ENCODE data around the gene BRD9.
"Not testable (repeated sequence)": the region's sequence is repeated elsewhere in the genome, so short reads cannot be mapped to it uniquely, and the experiment has no call there.

Gene BRD9

GRCh38 chr5:858726-859125 lies 33.9 kb downstream of the BRD9 start:
- DNase-seq (no peak), ATAC-seq (no peak)

DNA sequence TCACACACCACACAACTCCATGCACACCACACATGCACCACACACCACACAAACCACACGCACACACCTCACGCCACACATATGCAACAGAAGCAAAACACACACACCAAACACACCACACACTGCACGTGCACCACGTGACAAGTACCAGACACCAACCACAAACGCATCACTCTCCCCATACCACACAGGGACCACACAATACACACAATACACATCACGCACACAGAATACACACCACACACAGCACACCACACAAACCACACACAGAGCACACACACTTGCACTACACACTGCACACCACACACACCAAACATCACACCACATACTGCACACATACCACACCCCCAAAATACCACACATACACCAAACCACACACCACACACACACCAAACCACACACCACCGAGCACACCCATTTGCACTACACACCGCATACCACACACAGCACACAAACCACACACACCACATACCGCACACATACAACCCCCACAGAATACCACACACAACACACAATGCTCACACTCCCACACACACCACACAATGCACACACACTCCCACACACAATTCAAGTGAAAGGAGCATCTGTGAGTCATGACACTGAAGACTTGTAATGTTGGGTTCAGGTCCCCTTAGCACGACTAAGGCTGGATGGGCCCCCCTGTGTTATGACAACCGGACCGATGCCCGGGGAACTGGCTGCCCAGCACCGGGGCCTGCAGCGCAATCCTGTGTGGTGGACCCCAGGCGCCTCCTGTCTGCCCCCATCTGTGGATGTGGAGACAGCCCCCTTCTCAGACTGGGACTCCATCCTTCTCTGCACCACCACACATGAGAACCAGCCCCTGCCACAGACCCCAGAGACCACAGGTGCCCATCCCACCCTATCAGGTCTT lies 35.8 kb downstream of the BRD9 start:
- ATAC-seq (peak; percentile 16), DNase-seq (no peak)

DNA sequence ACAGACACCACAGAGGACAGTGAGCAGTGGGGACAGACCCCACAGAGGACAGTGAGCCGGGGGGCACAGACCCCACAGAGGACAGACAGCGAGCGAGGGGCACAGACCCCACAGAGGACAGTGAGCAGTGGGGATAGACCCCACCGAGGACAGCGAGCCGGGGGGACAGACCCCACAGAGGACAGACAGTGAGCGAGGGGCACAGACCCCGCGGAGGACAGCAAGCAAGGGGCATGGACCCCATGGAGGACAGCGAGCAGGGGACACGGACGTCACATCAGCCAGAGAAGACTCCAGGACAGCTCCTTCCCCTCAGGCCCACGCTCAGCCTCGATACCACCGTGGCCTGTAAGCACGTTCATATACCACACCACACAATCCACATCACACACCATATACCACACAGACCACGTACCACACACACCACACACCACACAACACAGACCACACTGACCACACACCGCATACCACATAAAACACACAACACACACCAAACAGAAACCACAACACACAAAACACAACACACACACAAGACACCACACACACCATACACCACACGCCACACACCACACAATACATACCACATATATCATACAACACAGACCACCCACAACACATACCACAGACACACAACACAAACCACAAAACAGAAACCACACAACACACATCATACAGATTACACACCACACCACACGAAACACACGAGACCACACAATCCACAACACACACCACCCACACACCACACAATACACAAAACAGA lies 36.6 kb downstream of the BRD9 start:
- ATAC-seq (no peak), DNase-seq (no peak)

DNA sequence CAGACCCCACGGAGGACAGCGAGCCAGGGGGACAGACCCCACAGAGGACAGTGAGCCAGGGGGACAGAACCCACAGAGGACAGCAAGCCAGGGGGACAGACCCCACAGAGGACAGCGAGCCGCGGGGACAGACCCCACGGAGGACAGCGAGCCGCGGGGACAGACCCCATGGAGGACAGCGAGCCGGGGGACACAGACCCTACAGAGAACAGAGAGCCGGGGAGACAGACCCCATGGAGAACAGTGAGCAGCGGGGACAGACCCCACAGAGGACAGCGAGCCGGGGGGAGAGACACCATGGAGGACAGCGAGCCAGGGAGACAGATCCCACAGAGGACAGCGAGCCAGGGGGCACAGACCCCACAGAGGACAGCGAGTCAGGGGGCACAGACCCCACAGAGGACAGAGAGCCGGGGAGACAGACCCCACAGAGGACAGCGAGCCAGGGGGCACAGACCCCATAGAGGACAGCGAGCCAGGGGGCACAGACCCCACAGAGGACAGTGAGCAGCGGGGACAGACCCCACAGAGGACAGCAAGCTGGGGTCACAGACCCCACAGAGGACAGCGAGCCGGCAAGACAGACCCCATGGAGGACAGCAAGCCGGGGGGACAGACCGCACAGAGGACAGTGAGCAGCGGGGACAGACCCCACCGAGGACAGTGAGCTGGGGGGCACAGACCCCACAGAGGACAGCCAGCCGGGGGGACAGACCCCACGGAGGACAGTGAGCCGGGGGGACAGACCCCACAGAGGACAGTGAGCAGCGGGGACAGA lies 37.4 kb downstream of the BRD9 start:
- DNase-seq (no peak), ATAC-seq (no peak)

GRCh38 chr5:854217-854616 lies 38.4 kb downstream of the BRD9 start:
- no peak for DNase-seq
- ATAC-seq = no peak

- not testable (repeated sequence) for ATAC-seq, DNase-seq
These were observed 39.0 kb downstream of the BRD9 start for GRCh38 chr5:853416-854090.

DNA sequence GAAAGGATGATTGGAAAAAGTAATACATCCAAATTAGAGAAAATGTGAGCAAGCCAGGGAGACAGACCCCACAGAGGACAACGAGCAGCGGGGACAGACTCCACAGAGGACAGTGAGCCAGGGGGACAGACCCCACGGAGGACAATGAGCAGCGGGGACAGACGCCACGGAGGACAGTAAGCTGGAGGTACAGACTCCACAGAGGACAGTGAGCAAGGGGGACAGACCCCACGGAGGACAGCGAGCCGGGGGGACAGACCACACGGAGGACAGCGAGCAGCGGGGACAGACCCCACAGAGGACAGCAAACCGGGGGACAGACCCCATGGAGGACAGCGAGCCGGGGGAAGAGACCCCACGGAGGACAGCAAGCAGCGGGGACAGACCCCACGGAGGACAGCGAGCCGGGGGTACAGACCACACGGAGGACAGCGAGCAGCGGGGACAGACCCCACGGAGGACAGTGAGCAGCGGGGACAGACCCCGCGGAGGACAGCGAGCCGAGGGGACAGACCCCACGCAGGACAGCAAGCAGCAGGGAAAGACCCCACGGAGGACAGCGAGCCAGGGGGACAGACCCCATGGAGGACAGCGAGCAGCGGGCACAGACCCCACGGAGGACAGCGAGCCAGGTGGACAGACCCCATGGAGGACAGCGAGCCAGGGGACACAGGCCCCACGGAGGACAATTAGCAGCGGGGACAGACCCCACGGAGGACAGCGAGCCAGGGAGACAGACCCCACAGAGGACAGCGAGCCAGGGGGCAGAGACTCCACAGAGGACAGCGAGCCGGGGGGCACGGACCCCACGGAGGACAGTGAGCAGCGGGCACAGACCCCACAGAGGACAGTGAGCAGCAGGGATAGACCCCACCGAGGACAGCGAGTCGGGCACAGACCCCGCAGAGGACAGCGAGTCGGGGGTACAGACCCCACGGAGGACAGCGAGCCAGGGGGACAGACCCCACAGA lies 39.9 kb downstream of the BRD9 start:
- no peak for ATAC-seq
- DNase-seq = no peak

- DNase-seq (no peak), ATAC-seq (no peak)
These were observed 40.6 kb downstream of the BRD9 start for GRCh38 chr5:852018-852417.

DNA sequence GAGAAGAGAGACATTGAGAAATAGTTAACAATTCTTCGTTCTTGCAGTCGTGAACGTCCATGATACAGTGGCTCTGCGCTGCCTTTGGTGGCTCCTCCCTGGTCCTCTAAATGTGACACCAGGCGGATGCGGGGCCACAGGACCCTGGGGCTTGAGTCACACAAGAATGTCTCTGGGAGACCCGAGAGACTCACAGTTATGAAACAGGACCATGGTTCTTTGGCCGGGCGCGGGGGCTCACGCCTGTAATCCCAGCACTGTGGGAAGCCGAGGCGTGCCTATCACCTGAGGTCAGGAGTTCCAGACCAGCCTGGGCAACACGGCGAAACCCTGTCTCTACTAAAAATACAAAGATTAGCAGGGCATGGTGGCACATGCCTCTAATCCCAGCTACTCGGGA lies 41.0 kb downstream of the BRD9 start:
- ATAC-seq (no peak), DNase-seq (no peak)

DNA sequence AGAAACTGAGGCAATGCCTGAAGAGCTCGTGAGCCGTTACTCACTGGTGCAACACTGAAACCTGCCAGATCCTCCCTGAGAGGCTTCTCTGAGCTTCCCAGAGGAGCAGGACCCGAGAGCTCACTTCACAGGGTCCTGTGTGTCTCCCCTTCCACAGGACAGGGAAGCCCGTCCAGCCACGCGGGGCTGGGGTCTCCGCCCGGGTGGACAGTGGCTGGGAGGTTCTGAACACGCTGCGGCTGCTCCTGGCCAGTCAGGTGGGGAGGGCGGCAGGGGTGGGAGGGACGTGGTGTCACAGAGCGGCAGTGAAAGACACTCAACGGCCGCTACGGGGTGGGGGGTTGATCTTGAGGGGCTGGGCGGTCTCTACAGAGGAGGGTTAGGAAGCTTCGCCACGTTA lies 41.5 kb downstream of the BRD9 start:
- ATAC-seq (no peak), DNase-seq (no peak)

GRCh38 chr5:850511-851006 lies 42.0 kb downstream of the BRD9 start, which contains the start of gene ZDHHC11:
Gene ZDHHC11 (minus strand): TSS chr5:850986. CDS start chr5:850602, 384 bp downstream.
- DNase-seq = no peak

DNA sequence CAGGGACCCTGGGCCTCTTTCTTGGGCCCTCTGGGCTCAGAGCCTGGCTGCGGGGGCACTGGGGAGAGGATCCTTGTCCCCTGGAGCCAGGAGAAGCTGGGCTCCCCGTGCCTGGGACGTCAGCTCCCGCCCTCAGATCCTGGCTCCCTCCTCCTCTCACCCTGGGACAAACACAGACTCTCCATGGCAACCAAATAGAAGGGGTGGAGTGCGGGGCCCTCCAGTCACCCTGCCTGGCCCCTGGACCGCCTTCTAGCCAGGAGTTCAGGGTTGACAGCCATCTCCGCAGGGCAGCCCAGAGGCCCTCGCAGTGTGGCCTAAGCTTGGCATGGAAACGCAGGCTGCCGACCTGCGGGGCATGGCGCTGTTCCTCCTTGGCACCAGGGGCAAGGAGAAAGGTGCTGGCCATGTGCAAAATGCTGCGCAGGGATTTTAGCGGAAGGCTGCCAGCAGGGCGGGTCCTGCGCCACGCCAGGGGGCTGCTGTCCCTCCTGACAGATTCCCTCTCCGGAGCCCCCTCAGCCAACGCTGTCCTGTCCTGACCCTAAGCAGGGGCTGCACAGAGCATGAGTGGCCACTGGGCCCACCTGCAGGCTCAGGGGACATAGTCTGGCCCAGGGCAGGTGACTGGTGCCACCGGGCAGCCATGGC lies 42.8 kb downstream of the BRD9 start:
- DNase-seq (no peak), ATAC-seq (no peak)

More at GRCh38 chr5:850511-851006, 42.0 kb downstream of the BRD9 start, which contains the start of gene ZDHHC11:
- no peak for ATAC-seq

DNA sequence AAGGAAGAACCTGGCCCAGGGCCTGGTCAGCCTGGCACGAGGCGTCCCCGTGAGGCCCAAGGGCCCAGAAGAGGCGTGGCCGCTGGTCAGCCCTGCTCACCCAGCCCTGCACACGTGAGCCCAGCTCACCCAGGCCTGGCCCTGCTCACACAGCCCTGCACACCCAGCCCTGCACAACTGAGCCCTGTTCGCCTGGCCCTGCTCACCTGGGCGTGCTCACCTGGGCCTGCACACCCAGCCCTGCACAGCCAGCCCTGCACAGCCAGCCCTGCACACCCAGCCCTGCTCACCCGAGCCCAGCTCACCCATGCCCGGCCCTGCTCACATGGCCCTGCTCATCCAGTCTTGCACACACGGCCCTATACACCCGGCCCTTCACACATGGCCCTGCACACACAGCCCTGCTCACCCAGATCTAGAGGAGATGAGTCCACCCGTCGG lies 43.9 kb downstream of the BRD9 start:
- DNase-seq (no peak), ATAC-seq (no peak)

GRCh38 chr5:847736-848135 lies 44.9 kb downstream of the BRD9 start:
- not testable (repeated sequence) for DNase-seq, ATAC-seq

- DNase-seq, ATAC-seq: not testable (repeated sequence)
These were observed 45.4 kb downstream of the BRD9 start for GRCh38 chr5:847212-847611.

DNA sequence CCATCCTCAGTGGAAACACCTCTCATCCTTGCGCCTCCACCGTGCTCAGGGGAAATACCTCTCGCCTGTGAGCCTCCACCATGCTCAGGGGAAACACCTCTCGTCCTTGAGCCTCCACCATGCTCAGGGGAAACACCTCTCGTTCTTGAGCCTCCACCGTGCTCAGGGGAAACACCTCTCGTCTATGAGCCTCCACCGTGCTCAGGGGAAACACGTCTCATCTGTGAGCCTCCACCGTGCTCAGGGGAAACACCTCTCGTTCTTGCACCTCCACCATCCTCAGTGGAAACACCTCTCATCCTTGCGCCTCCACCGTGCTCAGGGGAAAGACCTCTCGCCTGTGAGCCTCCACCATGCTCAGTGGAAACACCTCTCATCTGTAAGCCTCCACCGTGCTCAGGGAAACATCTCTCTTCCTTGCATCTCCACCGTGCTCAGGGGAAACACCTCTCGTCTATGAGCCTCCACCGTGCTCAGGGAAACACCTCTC lies 46.0 kb downstream of the BRD9 start:
- peak; percentile 41 for DNase-seq
- peak; percentile 12 for ATAC-seq

GRCh38 chr5:845676-846601 lies 46.7 kb downstream of the BRD9 start:
- DNase-seq = not testable (repeated sequence)
- ATAC-seq = peak; percentile 4

DNA sequence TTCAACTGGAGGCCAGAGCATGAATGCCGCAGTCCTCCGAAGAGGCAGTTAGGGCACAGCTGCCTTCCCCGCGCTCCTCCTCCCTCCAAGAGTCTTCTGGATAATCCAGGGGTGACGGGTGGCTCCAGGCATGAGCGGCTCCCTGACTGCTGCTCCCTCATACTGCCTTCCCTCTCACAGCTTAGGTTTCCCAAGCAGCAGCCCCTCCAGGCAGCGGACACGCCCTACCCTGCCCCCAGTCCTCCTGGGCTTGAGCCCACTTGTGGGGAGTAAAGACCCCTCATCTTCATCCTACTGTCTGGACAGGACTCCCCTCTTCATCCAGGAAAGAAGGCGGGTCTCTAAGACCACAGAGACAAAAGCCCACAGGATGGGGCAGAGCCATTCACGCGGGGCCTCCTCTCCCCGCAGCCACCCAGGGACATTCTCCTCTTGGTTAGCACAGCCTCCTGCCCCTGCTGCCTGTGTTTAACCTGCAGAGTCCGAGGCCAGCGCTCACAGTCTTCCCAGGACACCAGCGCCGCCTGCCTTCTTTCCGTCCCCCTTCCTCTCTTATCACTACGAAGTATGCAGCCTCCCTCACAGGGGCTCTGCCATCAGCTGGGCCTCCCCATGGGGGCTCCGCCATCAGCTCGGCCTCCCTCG lies 47.4 kb downstream of the BRD9 start:
- not testable (repeated sequence) for DNase-seq, ATAC-seq
